Stimulated activated CD4-positive, alpha-beta T cell treated with anti-CD3 and anti-CD28 coated beads, Interleukin-12 subunit alpha, Interleukin-12 subunit beta, amount 100 ng/mL, for 24 hours (primary cell): ENCODE results near the gene GPX5.

Experiments used
- DNase-seq, 2 experiments: peaks; one replicate each; pipeline ENCODE4 v3.0.0-alpha.2; 2020; ENCODE audit warnings: low read depth in 2 of 2

Gene GPX5

GRCh38 chr6:28555136-28555535 is 29.5 kb downstream of the GPX5 start:
- no peak for DNase-seq

- DNase-seq: no peak
These were observed 32.9 kb downstream of the GPX5 start for GRCh38 chr6:28558629-28559028.

- no peak for DNase-seq
These were observed 37.9 kb downstream of the GPX5 start for GRCh38 chr6:28563430-28564095.

- no peak for DNase-seq
These were observed 40.3 kb downstream of the GPX5 start for GRCh38 chr6:28565823-28566526.

GRCh38 chr6:28566527-28567252 is 41.0 kb downstream of the GPX5 start:
- DNase-seq: no peak

- DNase-seq: no peak
These were observed 41.8 kb downstream of the GPX5 start for GRCh38 chr6:28567506-28567905.

- DNase-seq: no peak
These were observed 42.9 kb downstream of the GPX5 start for GRCh38 chr6:28568515-28569108.

- no peak for DNase-seq
These were observed 44.1 kb downstream of the GPX5 start for GRCh38 chr6:28569748-28570147.

- DNase-seq: no peak
These were observed 54.8 kb downstream of the GPX5 start for GRCh38 chr6:28580475-28580874.

- DNase-seq: no peak
These were observed 57.8 kb downstream of the GPX5 start for GRCh38 chr6:28583463-28583862.
